DLD1 (cell line): ENCODE data around the gene TGFBR2.

Experiments
- in situ Hi-C: cut with HindIII; loops from 2 replicates; pipeline ENCODE4 v1.10.0; 2017; ENCODE audit warnings: low sequenced_read_pairs

The TGFBR2 gene

DNA sequence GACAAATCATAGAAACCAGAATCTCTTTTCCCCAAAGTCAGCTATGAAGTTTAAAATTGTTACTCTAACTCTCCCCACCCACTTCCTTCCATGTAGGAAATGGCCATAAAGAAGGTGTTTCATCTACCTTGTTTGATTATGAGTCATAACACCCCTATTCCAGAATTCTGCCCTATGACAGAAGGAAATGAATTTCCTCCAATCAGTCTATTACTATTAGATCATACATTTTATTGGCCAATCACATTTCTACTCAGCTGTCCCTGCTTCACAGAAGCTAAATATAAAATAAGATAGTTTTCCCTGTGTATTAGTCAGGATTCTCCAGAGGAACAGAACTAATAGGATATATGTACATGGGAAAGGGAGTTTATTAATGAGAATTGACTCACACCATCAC is 102.1 kb downstream of the TGFBR2 start:
- in situ Hi-C loops, result no loop called here

DNA sequence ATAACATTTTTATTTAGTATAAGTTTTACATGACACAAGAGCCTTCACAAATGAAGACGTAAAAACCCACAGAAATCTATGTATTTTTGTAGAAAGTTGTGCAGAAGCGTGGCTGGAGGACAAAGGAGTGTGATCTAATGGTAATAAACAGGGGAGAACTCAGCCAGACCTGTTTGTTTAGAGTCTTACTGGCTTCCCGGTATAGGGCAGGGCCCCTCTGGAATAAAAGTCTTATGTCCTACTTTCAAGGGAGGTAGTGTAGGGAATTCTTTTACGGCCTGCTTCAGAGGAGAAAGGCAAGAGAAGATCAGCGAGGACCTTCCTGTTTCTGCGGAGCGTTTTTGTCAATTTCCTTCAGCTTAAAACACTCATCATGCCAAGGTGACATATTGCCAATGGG is 103.6 kb downstream of the TGFBR2 start:
- in situ Hi-C loops, result no loop called here

DNA sequence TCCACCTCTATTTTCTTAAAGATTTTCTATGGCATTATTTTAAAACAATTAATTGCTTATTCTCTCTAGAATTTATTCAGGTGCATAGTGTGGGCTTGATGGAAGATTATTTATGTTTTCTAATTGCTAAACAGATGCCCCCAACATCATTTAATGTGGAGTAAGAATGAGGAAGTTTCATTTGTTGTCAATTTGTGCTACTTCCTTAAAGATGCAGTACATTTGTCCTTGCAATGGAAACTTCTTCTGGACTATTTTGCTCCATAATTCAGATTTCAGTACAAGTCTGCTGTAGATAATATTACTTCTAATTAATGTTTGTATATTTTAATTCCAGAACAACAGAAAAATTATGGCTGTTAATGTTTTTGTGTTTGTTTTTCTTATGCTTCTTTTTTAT is 104.8 kb downstream of the TGFBR2 start:
- in situ Hi-C loops, result no loop called here

DNA sequence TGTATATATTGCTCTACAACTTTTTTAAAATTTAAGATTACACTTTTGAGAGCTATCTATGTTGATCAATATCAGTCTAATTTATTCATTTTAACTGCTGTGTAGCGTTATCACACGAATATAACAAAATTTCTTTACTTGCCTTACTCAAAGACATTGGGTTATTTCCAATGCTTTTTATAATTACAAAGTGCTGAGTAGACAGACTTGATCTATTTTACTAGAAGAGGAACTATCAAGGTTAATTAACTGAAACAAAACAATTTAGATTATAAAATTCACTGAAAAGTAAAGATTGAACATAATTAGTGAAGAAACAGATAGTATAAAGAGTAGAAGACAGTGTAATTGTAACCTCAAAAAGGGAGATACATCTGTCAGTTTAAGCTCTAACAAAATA is 105.5 kb downstream of the TGFBR2 start:
- in situ Hi-C loops, result no loop called here

DNA sequence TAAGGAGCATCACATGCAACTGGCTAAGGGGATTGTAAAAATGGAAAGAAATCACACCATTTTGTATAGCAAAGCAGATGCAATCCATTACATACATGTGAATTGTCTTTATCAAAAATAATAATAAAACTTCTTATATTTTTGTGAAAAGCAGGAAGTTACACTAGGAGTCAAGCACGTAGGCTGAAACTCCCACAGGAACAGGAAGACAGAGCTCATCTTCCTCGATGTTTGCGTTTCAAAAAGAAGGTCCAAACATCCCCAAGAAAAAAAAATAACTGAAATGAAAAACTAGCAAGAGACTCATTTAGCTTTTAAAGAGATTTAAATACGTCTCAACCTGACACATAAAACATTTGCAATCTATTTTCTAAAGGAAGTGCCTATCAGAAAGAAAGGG is 106.6 kb downstream of the TGFBR2 start:
- in situ Hi-C loops, result no loop called here

DNA sequence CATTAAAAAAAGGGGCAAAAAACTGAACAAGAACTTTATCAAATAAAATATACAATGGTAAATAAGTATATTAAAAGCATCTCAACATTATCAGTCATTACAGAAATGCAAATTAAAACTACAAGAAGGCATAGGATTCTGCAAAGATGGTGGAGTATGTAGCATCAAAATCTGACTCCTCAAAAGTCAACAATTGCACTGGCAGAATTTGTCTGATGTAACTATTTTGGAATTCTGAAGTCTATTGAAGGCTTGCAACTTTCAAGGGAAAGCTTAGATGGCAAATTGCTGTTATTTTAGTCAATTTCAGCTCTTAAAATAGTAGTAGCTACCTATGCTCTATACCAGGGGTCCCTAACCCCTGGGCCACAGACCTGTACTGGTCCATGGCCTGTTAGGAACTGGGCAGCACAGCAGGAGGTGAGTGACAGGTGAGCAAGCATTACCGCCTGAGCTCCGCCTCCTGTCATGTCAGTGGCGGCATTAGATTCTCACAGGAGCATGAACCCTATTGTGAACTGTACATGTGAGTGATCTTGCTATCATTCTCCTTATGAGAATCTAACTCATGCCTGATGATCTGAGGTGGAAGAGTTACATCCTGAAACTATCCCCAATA is 107.6 kb downstream of the TGFBR2 start:
- in situ Hi-C loops, result no loop called here

DNA sequence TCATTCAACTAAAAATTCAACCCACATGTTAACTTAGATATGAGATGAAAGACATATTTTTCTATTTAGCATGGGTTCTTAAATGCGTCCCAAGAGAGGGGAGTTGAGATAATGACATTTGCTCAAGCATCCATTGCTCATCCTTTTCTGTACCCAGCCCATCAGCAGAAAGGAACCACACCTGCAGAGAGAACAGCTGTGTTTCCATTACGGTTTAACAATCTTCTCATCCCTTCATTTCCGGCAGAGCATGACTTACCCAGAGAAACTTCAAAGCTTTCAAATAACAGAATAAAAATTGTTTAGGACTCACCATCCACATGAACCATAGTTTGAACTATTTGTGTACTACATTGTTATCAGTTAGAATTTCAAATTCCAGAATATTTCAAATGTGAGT is 113.1 kb downstream of the TGFBR2 start:
- in situ Hi-C loops, result no loop called here

DNA sequence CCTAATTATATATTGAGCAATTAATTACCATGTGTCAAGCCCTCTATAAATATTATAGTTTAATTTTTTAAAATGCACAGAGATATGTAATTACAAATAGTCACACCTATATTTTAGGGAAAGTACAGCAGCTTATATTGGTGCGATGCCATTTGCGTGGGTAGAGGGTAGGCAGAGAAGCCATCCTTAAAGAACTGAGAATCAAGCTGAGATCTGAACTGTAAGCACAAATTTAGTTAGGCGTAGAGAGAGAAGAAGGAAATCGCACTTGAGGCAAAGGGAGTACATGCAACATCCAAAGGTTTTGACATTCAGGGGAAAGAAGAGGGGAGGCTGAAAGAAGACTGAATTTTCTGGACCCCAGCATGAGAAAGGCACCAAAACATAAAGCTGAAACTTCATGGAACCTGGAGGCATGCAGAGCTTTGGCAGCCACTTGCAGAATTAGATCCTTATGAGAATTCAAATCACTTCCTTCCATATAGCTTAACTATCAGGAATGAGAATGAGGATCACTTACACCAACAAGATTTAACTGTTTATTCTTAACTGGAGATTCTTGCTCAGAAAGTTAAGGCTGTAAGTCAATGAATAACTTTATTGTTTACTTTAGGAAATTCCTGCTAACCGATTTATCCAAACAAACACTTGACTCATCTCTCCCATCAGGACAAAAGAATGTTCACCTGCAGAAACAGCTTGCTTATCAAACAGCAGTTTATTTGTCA is 114.3 kb downstream of the TGFBR2 start:
- in situ Hi-C loops, result no loop called here

DNA sequence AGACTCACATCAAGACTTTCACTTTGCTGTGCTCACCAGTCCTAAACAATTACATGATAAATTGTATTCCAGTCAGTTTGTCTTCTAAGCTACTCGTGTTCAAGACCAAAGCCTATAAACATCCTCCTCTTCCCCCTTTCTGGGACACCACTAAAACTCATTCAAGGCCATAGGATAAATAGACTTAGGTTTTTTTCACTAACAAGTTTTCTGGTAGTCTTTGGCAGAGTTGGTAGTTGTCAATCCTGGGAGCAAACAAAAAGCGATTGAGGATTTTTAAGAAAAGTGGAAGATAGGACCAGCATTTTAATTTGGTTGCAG is 114.9 kb downstream of the TGFBR2 start:
- in situ Hi-C loops, result no loop called here

DNA sequence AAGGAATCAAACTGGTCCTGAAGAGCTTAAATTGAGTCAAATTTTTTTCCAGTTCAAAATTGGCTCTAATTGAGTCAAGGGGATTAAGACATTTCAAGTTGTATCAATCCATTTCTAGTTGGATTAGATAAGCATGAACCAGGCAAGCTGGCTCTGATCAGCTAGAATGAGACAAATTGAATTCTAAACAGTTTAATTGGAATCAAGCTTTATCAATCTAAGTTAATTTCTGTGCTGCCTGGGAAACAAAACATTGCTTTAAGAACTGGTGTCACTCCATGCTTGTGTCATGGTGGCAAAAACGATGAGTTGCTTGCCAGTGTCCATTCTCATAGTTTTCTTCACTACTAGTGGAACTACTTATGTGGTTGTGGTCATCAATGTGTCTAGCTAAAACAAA is 116.8 kb downstream of the TGFBR2 start:
- in situ Hi-C loops, result no loop called here

DNA sequence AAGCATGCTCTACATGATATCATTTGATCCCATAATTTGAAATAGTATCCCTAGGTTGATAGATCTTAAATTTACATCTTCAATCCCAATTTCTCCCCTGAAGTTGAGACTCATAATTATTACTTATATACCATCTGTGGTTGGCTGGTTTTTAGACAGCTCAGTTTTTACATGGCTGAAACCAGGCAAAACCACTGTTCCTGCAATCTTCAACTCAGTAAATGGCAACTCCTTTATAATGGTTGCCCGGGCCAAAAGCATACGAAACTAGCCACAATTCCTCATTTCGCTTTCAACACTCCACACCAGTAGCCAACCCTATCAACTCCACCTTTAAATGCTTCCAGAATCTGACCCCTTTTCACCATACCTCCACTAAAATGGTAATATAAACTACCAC is 118.5 kb downstream of the TGFBR2 start:
- in situ Hi-C loops, result no loop called here

DNA sequence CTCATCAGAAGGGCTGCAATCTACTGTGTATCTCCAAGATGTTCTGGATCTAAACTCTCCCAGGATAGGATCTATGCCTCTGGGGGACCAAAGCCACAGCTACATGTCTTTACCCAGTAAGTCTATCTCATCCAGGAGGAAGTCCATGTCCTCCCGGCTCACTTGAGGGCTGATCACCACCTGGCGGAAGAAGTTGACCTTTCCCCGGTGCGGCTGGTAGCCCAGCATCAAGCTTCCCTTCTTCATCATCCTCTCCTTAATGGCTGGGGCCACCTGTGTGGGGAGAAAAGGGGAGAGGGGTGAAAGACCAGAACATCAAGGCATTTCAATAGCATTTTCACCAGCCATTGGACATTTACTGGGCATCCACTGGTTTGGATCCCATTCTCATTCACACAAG is 121.7 kb downstream of the TGFBR2 start:
- in situ Hi-C loops, result no loop called here

DNA sequence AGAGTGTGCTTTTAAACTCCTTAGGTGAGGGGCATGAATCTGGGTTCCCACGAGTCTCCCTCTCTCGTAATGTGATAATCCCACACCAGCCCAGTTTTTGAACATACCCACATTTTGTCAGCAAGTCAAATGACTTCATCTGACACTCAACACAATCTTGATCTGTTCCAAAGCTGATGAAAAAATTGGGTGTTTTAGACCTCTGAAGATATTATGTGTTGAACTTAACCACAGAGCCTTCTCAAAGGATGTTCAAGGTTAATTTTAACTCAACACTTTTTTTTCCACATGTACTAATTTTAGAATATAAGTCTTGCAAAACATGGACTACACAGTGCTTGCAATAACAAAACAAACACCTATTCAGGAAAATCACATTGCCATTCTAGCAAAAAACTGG is 123.1 kb downstream of the TGFBR2 start:
- in situ Hi-C loops, result no loop called here

DNA sequence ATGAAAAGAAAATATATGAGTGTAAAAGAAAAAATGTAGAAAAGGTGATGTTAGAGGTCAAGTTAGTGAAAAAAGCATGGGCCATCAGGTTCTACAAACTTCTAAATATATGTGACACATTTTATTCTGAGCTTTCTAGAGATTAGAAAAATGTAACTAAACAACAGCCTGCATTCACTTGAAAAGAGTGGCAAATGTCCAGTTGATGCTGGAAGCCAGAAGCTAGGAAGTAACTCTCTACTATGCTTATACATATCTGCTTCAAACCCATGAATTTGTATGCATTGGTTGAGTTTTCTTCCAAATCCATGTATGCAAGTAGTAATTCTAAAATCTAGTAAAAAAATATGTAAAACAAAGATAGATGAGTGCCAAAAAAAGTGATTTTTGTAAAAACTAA is 123.5 kb downstream of the TGFBR2 start:
- in situ Hi-C loops, result no loop called here

DNA sequence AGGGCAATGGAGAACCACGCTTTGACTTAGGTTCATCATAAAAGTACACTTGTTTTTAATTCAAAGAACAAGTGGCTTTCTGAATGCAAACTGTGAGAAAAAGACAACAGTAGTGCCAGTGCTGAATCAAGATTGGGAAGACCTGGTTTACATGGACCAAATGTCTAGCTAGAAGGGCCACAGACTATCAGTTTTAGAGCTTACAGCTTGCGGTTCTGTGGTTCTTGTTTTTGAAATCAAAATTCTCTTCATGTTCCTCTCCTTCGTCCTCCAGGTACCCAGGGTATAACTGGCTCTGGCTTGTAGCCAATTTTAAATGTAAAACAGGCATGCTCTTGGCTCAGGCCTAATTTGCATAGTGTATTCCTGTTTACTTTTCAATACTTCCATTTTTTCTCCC is 124.6 kb downstream of the TGFBR2 start:
- in situ Hi-C loops, result no loop called here

DNA sequence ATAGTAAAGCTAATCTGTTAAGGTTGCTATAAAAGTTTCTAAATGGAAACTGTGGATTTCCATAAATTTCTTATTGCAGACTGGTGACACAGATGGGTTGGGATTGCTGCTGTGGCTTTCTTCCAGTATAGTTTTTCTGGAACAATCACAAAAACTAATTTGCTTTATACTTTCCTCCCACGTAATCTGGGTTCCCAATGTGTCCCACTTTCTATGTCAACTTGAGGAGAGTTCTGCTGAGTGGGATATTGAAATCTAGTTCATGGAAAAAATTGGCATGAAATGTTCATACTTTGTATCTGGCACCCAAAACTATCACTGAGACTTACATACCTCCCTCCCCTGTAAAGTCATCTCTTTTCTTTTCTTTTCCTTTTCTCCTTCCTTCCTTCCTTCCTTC is 126.8 kb downstream of the TGFBR2 start:
- in situ Hi-C loops, result no loop called here

DNA sequence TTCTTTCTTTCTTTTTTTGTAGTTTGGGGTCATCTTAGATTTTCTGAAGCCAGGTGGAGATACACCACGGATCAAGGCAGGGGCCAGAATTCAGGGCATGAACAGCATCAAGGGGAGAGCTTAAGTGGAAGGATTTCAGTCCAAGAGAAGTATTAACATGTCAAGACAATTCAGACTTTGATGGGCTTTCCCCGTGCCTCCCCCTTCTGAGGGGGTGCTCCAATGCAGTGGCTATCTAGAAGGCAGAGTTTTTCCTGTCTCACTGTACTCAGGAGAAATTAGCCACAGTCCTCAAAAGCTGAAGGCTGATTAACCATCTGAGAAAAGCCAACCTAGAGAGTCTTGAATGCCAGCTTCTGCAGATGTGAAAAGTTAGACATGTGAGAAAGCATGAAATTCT is 127.3 kb downstream of the TGFBR2 start:
- in situ Hi-C loops, result no loop called here

DNA sequence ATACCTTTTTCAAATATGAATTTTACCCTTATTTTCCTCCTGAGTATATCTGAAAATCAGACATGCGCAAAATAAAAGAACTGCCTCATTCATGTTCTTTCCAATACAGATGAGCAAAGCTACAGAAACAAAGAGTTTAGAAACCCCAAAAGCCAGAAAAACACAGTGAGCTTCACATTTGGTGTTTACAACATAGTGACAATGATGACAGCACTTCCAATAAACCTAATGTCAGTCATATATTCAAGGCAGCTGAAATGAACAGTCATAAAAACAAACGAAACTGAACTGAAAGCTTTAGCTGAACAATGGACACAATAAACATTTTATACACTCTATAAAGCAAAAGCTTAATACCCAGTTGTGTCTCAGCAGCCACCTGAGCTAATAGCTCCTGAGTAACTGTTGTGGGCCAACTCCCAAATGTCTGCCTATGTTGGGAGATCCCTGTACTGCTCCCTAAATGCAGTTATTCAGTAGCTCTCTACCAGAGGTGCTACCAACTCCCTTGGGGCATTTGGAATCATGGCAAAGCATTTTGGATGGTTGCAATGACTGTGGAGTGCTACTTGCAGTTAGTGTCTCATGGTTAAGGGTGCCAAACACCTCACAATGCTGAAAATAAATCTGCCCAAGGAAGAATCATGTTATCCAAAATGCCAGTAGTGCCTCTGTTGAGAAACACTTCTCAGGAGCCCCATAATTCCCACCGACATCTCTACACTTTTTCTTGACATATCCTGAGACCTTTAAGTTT is 131.5 kb downstream of the TGFBR2 start:
- in situ Hi-C loops, result no loop called here

DNA sequence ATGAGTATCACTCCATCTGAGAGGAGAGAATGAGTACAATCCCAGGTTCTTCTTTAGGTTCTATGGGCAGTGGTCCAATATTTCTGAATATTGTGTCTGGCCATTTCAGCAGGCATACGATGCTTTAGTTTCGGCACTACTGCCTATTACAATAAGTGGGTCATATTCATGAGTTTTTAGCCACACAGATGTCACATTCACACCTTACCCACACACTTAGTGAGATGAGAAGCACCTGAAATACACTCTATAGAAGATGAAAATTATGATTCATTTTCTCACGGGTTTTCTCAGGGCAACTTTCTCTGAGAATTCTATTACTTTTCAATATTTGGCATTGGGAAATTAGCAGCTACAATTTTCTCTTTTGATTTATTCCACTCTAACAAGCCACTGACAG is 132.2 kb downstream of the TGFBR2 start:
- in situ Hi-C loops, result no loop called here

DNA sequence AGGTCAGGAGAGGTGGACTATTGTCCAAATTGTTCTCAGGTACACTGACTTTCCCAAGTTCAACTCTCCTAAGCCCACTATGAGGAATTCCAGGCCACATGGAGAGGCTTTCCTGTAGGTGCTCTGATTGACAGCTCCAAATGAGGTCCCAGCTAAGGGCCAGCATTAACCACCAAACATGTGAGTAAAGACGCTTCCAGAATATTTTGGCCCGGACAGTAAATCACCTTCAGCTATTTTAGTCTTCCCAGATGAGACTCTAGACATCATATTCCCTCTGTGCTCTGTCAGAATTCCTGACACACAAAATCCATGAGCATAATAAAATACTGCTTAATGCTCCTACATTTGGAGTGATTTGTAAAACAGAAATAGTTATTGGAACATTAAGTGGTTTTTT is 135.5 kb downstream of the TGFBR2 start:
- in situ Hi-C loops, result no loop called here

DNA sequence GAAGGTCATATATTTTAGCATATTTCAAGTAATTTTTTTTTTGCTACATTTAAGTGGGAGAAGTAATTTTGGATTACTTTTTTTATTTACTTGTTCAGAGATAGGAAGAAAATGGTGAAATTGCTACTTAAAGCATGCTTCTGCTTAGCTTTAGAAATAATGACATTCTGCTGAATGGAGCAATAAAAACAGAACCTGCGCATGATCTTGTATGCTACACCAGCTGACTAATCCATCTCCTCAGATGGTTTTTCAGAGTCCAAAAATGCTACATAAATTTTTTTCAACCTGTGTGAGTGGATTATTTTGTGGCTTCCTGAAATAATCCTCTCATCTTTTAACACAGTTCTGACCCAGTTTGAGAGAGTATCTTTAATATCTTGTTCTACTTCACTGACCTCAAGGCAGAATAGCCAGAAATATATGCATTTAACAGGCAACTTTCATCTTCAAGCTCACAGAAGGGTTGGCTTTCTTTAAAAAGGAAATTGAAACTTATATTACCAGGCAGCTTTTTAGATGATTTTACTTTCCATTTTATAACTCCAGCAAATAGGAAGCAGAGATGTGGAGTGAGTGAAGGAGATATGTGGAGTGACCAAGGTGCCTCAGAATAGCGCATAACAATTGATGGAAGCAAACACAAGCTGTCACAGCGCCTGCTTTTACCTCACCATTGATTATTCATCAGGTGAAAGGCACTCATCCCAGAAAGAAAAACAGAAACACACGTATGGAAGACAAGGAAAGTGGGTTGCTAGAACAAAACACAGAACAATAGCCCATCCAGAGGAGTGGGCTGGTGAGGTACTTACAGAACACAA is 136.6 kb downstream of the TGFBR2 start:
- in situ Hi-C loops, result no loop called here
